GM23248 (cell line): Measurements from ENCODE around the gene SLC2A4. TPM values are rescaled to one million over a fixed set of nuclear protein-coding genes. Genes with fewer than 3 reads are reported as not detected.

ENCODE experiments used
- DNase-seq: peaks from one replicate; pipeline ENCODE4 v3.0.0-alpha.2; 2015
- H2AFZ ChIP-seq: fragments of 200-600 bp; sonication (generic); 2 replicates; pipeline ENCODE4 v1.6.1; 2016; ENCODE audit warnings: antibody characterized with exemption
- H3F3A ChIP-seq: fragments of 200-600 bp; sonication (generic); 2 replicates; pipeline ENCODE4 v1.6.1; 2016; ENCODE audit warnings: mild to moderate bottlenecking, antibody characterized with exemption, mixed run types; ENCODE audit not compliant: insufficient read depth
- H3K27ac ChIP-seq: fragments of 200-600 bp; sonication (generic); 2 replicates; pipeline ENCODE4 v1.5.1; 2016; ENCODE audit warnings: mild to moderate bottlenecking
- H3K27me3 ChIP-seq: fragments of 200-600 bp; sonication (generic); replicated peaks from 2 replicates; pipeline ENCODE4 v1.6.1; 2016; ENCODE audit warnings: mild to moderate bottlenecking; ENCODE audit not compliant: insufficient read depth
- H3K36me3 ChIP-seq: fragments of 200-600 bp; sonication (generic); 2 replicates; pipeline ENCODE4 v1.6.1; 2016; ENCODE audit warnings: low read depth, mild to moderate bottlenecking
- H3K4me1 ChIP-seq: fragments of 200-600 bp; sonication (generic); 2 replicates; pipeline ENCODE4 v1.6.1; 2016; ENCODE audit warnings: mild to moderate bottlenecking; ENCODE audit not compliant: insufficient read depth
- H3K4me2 ChIP-seq: fragments of 200-600 bp; sonication (generic); one replicate; pipeline ENCODE4 v1.6.1; 2016; ENCODE audit warnings: mild to moderate bottlenecking; ENCODE audit not compliant: unreplicated experiment
- H3K4me3 ChIP-seq: fragments of 200-600 bp; sonication (generic); 2 replicates; pipeline ENCODE4 v1.5.1; 2016; ENCODE audit warnings: mild to moderate bottlenecking
- H3K79me2 ChIP-seq: fragments of 200-600 bp; sonication (generic); 2 replicates; pipeline ENCODE4 v1.6.1; 2016; ENCODE audit warnings: mild to moderate bottlenecking; ENCODE audit not compliant: insufficient read depth
- H3K9ac ChIP-seq: fragments of 200-600 bp; sonication (generic); 2 replicates; pipeline ENCODE4 v1.6.1; 2016; ENCODE audit warnings: mild to moderate bottlenecking
- H3K9me2 ChIP-seq: fragments of 200-600 bp; sonication (generic); 2 replicates; pipeline ENCODE4 v1.6.1; 2016; ENCODE audit warnings: mixed run types, mild to moderate bottlenecking, moderate library complexity; ENCODE audit not compliant: insufficient read depth
- H3K9me3 ChIP-seq: fragments of 200-600 bp; sonication (generic); one replicate; pipeline ENCODE4 v1.6.1; 2017; ENCODE audit warnings: low read depth
- H4K20me1 ChIP-seq: fragments of 200-600 bp; sonication (generic); 2 replicates; pipeline ENCODE4 v1.6.0; 2016; ENCODE audit not compliant: insufficient read depth
- EZH2 ChIP-seq: fragments of 200-600 bp; sonication (generic); IDR thresholded peaks from 2 replicates; pipeline ENCODE4 v1.6.1; 2018; ENCODE audit warnings: antibody characterized with exemption, mild to moderate bottlenecking; ENCODE audit not compliant: insufficient read depth, poor library complexity, severe bottlenecking
- EZH2phosphoT487 ChIP-seq: fragments of 200-600 bp; sonication (generic); IDR thresholded peaks from 2 replicates; pipeline ENCODE4 v1.6.1; 2018; ENCODE audit warnings: antibody characterized with exemption, moderate library complexity, mild to moderate bottlenecking, low read depth; ENCODE audit not compliant: insufficient read depth
- WGBS, 2 experiments: methylation state at CpG; one replicate each; pipeline ENCODE4 v1.1.6; 2015 to 2017; ENCODE audit warnings: low lambda C conversion rate in 2 of 2, low coverage in 1 of 2; ENCODE audit errors: missing lambda C conversion rate in 2 of 2; 5-methylcytosine and 5-hydroxymethylcytosine counted together
- in situ Hi-C: fragments of 300-500 bp; cut with MboI; formaldehyde crosslinking; loops from 2 replicates; pipeline ENCODE4 v1.15.0; 2020
- polyA plus RNA-seq: library from polyadenylated mRNA; unstranded; fragments of >200 nt; fragmentation: Nextera tagmentation; extraction: Ambion mirVana; gene quantifications from 2 replicates; pipeline ENCODE4 v1.2.1, GENCODE V29; 2016
- total RNA-seq: library from RNA; depleted of rRNA; stranded (reverse); fragments of >200 nt; shearing (Covaris generic); gene quantifications from 2 replicates; pipeline ENCODE4 v1.2.3, GENCODE V29; 2014

Gene SLC2A4
- total and polyA plus RNA-seq, 2 experiments from 2014 or later: 0.08 TPM; not detected in 1

DNA sequence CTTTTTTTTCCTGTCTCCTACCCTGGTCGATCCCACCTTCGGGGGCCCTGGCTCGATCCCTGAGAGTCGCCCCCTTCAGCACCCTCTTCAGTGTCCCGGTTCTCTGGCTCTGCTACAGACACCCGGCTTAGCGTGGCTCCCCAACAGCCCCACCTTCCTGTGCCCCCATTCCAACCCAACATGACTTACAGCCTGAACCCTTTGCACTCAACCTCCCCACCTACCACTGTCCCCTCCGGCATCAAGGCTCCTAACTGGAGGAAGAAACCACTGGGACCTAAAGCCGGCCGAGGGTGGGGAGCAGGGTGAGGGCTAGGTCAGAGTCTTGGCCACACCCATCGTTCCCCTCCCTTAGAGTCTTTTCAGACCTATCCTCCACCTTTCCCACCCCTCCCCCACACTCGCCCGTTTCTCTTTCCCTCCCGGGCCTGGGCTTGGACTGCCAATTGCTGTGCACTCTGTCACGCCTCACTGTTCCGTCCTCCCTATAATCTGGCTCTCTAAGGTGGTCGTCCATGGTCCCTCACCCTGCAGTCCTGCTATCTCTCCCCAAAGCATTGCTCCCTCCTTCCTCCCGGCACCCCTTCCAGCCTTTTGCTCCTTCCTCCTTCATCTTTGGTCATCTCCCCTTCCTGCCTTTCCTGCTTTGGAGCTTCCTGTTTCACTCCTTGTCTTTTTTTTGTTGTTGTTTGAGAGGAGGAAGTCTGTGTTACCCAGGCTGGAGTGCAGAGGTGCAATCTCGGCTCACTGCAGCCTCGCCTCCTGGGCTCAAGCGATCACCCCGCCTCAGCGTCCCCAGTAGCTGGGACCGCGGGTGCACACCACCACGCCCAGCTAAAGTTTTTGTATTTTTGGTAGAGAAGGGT lies 18.4 kb upstream of the SLC2A4 start:
- no peak for DNase-seq
- in situ Hi-C loops: no loop called here
- Histone ChIP-seq H3F3A (peaks cover 25% of the 10 kb centered on the region), H3K27ac (no peak overlapping the region), H3K4me3 (no peak overlapping the region; the same call in 1 of the 2 replicates), H2AFZ (peak overlapping the region; percentile 72), H3K36me3 (peaks cover 7% of the 10 kb centered on the region; the same call in 1 of the 2 replicates), H3K4me2 (peak overlapping the region; percentile 38), H3K79me2 (no peaks in the 10 kb centered on the region), H3K9ac (no peak overlapping the region), H3K9me2 (no peaks in the 10 kb centered on the region), H3K27me3 (no peaks in the 10 kb centered on the region), H4K20me1 (no peaks in the 10 kb centered on the region), H3K9me3 (no peaks in the 10 kb centered on the region), H3K4me1 (peaks cover 19% of the 10 kb centered on the region)
- 16 to 21% methylated on average over 24 to 26 of the region's 26 CpGs for WGBS, 2 experiments
- no peak for TF ChIP-seq EZH2
- no peak for TF ChIP-seq EZH2phosphoT487

- 77 to 81% methylated on average over 4 of the region's 4 CpGs for WGBS, 2 experiments
- no peak overlapping the region for H3K9ac ChIP-seq
- H3K4me1 ChIP-seq: peaks cover 18% of the 10 kb centered on the region
- H3F3A ChIP-seq: peaks cover 20% of the 10 kb centered on the region
- H3K27ac ChIP-seq: no peak overlapping the region
- no peak overlapping the region for H3K4me3 ChIP-seq
- H2AFZ ChIP-seq: peak overlapping the region; percentile 72; the same call in 1 of the 2 replicates
- no peak for DNase-seq
- H3K4me2 ChIP-seq: no peak overlapping the region
- no peaks in the 10 kb centered on the region for H3K79me2 ChIP-seq
- no peaks in the 10 kb centered on the region for H4K20me1 ChIP-seq
- in situ Hi-C loops: no loop called here
- no peaks in the 10 kb centered on the region for H3K9me3 ChIP-seq
- peaks cover 3% of the 10 kb centered on the region; the same call in 1 of the 2 replicates for H3K36me3 ChIP-seq
- no peaks in the 10 kb centered on the region for H3K27me3 ChIP-seq
- TF ChIP-seq EZH2phosphoT487 (no peak), EZH2 (no peak)
- no peaks in the 10 kb centered on the region for H3K9me2 ChIP-seq
Measured at GRCh38 chr17:7263801-7264078, 17.8 kb upstream of the SLC2A4 start.

GRCh38 chr17:7266784-7267183 lies 14.7 kb upstream of the SLC2A4 start:
- H3K36me3 ChIP-seq: no peaks in the 10 kb centered on the region
- in situ Hi-C loops: no loop called here
- H3K79me2 ChIP-seq: no peaks in the 10 kb centered on the region
- H3K4me2 ChIP-seq: no peak overlapping the region
- H3K9me2 ChIP-seq: no peaks in the 10 kb centered on the region
- H3F3A ChIP-seq: peaks cover 16% of the 10 kb centered on the region
- WGBS, 2 experiments: 54 to 59% methylated on average over 1 of the region's 1 CpG
- peaks cover 12% of the 10 kb centered on the region for H3K4me1 ChIP-seq
- H2AFZ ChIP-seq: no peak overlapping the region
- DNase-seq: peak; percentile 61
- no peaks in the 10 kb centered on the region for H3K9me3 ChIP-seq
- no peaks in the 10 kb centered on the region for H3K27me3 ChIP-seq
- no peak overlapping the region for H3K9ac ChIP-seq
- TF ChIP-seq EZH2: no peak
- TF ChIP-seq EZH2phosphoT487: no peak
- H3K27ac ChIP-seq: peak overlapping the region; percentile 52
- no peak overlapping the region for H3K4me3 ChIP-seq
- no peaks in the 10 kb centered on the region for H4K20me1 ChIP-seq

DNA sequence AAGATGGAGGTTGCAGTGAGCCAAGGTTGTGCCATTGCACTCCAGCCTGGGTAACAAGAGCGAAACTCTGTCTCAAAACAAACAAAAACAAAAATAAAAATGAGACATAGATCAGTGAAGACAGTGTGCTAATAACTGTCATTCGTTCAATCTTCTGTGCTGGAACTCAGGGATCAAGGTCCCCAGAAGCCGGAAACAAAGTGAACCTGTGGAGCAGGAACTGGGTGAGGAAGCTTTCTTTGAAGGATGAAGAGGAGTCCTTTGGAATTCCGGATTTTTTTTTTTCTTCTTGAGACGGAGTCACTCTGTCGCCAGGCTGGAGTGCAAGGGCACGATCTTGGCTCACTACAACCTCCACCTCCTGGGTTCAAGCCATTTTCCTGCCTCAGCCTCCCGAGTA lies 2.1 kb upstream of the SLC2A4 start:
- Histone ChIP-seq H3K4me2 (no peak overlapping the region), H3K9me3 (no peaks in the 10 kb centered on the region), H3K9ac (no peak overlapping the region), H3K4me1 (no peaks in the 10 kb centered on the region), H2AFZ (no peak overlapping the region), H4K20me1 (no peaks in the 10 kb centered on the region), H3K79me2 (no peaks in the 10 kb centered on the region), H3K9me2 (no peaks in the 10 kb centered on the region), H3K4me3 (no peak overlapping the region), H3K36me3 (no peaks in the 10 kb centered on the region), H3K27ac (no peak overlapping the region), H3K27me3 (no peaks in the 10 kb centered on the region; the same call in 1 of the 2 replicates), H3F3A (peaks cover 6% of the 10 kb centered on the region; the same call in 1 of the 2 replicates)
- 70 to 83% methylated on average over 8 of the region's 8 CpGs for WGBS, 2 experiments
- no peak for DNase-seq
- no peak for TF ChIP-seq EZH2
- TF ChIP-seq EZH2phosphoT487: no peak
- in situ Hi-C loops: no loop called here
